Ectodermal cell (in vitro differentiated cells): Measurements from ENCODE around the gene ZBTB7C.

Experiments
- H3K27ac ChIP-seq: 2 replicates; pipeline ENCODE4 v1.7.0; 2013; ENCODE audit warnings: mild to moderate bottlenecking, low read depth, low read length; ENCODE audit not compliant: insufficient read depth, poor library complexity, severe bottlenecking
- H3K27me3 ChIP-seq: 2 replicates; pipeline ENCODE4 v1.7.0; 2013; ENCODE audit warnings: mild to moderate bottlenecking, low read length; ENCODE audit not compliant: insufficient read depth, control insufficient read depth, poor library complexity, severe bottlenecking
- H3K36me3 ChIP-seq: one replicate; pipeline ENCODE4 v1.7.0; 2013; ENCODE audit warnings: low read length; ENCODE audit not compliant: control insufficient read depth, insufficient read depth
- H3K4me1 ChIP-seq: one replicate; pipeline ENCODE4 v1.7.0; 2013; ENCODE audit warnings: low read length; ENCODE audit not compliant: control insufficient read depth, insufficient read depth
- H3K4me3 ChIP-seq: 2 replicates; pipeline ENCODE4 v1.7.0; 2013; ENCODE audit warnings: low read depth, low read length, control low read depth; ENCODE audit not compliant: insufficient read depth
- H3K9me3 ChIP-seq: 2 replicates; pipeline ENCODE4 v1.7.0; 2013; ENCODE audit warnings: mild to moderate bottlenecking, low read length, moderate library complexity; ENCODE audit not compliant: control insufficient read depth
- WGBS, 2 experiments: methylation state at CpG; one replicate each; pipeline ENCODE4 v1.1.7; 2013; ENCODE audit warnings: missing lambda C conversion rate in 2 of 2; 5-methylcytosine and 5-hydroxymethylcytosine counted together

The ZBTB7C gene

DNA sequence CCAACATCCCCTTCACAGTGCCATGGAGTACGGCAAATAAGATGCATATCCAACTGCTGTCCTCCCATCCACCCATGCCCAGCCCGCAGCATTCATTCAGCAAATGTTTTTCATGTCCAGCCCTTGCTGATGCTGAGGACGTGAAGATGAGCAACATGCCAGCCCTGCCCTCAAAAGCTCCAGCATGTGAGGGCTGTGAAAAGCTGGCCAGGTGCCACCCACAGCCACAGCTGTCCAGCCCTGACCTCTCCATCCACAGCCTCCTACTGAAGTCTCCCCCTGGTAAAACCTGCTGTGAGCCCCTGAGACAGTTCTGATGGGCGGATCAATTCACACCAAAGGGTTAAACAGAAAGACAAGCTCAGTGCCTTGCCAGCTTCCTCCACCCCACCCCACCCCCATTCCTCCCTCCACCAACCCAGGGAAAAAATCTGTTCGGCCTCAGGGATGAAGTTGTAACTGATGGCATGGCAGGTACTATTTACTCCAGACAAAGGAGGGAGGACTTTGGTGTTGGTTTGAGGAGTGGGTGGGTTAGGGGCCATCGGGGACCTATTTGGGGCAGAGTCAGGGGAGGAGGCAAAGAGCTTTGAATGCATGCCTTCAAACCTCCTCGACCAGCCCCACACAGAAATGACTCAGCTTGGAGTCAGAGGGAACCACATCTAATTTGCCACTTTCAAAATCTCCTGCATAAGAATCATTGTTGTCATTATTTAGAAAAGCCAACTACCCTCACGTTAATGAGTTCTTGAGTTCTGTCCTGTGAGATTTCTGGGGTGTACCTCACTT lies 4.3 kb downstream of the ZBTB7C start:
- Histone ChIP-seq H3K27me3 (peaks cover 43% of the 10 kb centered on the region), H3K27ac (no peak overlapping the region), H3K9me3 (no peaks in the 10 kb centered on the region), H3K4me1 (peaks cover 24% of the 10 kb centered on the region), H3K4me3 (no peak overlapping the region), H3K36me3 (no peaks in the 10 kb centered on the region)
- 44 to 48% methylated on average over 7 to 8 of the region's 8 CpGs for WGBS, 2 experiments

DNA sequence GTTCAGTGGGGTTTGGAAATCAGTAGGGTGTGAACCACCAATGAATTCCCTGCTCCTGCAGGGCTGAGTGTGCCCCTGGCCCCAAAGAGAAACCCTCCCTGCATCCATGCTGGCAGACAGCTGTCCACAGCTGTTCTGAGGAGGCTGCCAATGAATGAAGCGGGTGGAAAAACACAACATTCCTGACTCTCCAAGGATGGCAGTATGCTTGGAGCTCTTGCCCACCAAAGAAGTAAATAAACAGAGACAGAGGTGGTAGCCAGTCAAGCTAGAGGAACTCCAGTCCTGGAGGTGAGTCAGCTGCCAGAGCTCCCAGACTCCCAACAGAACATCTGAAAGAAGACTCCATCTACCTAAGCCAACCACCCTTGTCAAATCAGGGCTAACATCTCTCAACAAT lies 6.2 kb downstream of the ZBTB7C start:
- WGBS, 2 experiments, result 79 to 80% methylated on average over 1 of the region's 1 CpG
- Histone ChIP-seq H3K9me3 (no peaks in the 10 kb centered on the region), H3K4me3 (no peak overlapping the region), H3K27ac (no peak overlapping the region), H3K27me3 (peaks cover 28% of the 10 kb centered on the region), H3K36me3 (no peaks in the 10 kb centered on the region), H3K4me1 (peaks cover 19% of the 10 kb centered on the region)

DNA sequence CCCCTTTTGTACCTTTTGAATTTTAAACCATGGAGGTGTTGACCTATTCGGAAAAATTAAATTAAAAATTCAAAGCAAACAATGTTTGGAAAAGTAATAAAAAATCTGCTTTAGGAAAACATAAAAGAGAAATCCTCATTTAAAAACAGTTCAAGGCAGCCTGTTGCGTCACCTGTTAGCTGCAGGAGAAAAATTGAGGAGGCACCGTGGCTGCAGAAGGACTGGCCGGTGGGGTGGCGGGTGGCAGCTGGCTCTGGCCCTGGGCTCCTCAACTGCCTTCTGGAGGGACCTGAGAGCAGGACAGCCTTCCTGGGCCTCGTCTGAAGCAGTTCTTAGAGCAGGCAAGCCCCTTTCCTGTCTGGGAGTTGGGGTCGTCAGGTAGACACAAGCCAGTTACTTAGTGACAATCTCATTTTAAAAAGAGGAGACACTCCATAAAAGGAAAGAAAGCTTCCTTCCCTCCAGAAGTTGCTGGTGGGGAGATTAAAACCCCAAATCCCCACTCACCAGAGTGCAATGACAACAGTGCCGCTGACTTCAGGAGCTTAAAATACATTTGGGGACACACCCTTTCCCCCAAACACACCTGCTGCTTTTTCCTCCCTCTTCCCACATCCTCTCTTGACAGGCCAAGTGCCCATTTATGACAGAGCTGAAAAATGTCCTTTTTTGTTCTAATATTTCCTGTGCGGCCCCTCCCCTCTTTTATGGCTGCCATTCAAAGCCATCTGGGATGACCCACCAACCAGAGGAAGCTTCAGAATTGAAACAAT lies 9.7 kb downstream of the ZBTB7C start:
- Histone ChIP-seq H3K9me3 (no peaks in the 10 kb centered on the region), H3K4me1 (peaks cover 2% of the 10 kb centered on the region), H3K27me3 (no peaks in the 10 kb centered on the region), H3K36me3 (no peaks in the 10 kb centered on the region), H3K27ac (no peak overlapping the region), H3K4me3 (no peak overlapping the region)
- WGBS, 2 experiments, result 87 to 89% methylated on average over 8 to 9 of the region's 9 CpGs

DNA sequence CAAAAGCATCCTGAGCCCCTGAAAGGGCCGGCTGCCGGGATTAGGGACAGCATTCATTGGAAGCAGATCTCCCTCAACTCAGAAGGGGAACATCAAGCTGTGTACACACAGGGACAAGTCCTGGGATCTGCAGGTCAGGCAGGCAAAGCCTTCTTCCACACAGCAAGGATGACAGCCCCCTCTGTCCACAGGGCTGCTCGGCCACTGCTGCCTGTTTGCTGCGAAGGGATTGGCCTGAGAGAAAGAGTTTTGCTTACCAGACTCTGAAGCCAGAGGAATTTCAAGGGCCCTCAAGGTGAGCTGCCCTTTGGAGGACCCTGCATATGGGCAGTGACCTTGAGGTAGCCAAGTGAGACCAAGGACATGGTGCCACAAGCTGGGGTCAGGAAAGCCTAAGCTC lies 11.1 kb downstream of the ZBTB7C start:
- no peaks in the 10 kb centered on the region for H3K27me3 ChIP-seq
- H3K4me3 ChIP-seq, result no peak overlapping the region
- H3K9me3 ChIP-seq, result no peaks in the 10 kb centered on the region
- WGBS, 2 experiments, result 82 to 88% methylated on average over 4 of the region's 4 CpGs
- no peak overlapping the region for H3K27ac ChIP-seq
- peaks cover 10% of the 10 kb centered on the region for H3K4me1 ChIP-seq
- H3K36me3 ChIP-seq, result no peaks in the 10 kb centered on the region

DNA sequence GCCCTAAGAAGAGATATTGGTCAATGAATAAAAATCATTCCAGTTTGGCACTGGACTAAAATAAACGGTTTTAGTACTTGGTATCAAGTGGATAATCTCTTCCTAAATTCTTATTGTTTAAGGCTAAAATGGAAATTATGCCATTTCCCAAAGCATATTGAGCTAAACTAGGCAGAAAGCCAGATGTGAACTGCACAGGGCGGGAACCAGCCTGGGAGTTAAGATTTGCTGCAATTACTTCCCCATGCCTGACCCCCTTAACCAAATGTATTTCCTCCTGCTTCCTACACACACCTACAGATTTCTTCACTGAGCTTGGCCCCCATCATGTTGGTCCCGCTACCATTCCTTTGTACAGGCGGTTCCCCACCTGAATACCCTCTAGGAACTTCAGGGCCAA lies 12.2 kb downstream of the ZBTB7C start:
- H3K27ac ChIP-seq, result no peak overlapping the region
- no peaks in the 10 kb centered on the region for H3K9me3 ChIP-seq
- peaks cover 10% of the 10 kb centered on the region for H3K4me1 ChIP-seq
- no peaks in the 10 kb centered on the region for H3K27me3 ChIP-seq
- no peak overlapping the region for H3K4me3 ChIP-seq
- no peaks in the 10 kb centered on the region for H3K36me3 ChIP-seq
- 94 to 98% methylated on average over 4 of the region's 4 CpGs for WGBS, 2 experiments

DNA sequence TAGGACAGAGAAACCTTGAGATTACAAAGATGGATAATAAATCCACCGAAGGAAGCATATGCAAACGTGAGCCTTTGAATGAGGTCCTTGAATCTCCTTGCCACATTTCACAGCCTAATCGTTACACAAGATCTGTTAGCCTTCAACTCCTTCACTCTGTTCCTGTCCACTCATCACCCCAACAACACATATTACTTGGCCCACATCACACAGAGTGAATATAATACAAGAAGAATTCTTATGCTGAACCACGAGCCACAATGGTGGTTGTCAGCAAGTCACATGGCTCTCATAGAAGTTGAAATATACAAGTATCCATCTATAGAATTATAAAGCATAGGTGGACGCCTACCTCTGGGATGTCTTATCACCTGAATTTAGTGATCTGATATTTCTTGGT lies 12.6 kb downstream of the ZBTB7C start:
- Histone ChIP-seq H3K4me3 (no peak overlapping the region), H3K27ac (no peak overlapping the region), H3K36me3 (no peaks in the 10 kb centered on the region), H3K9me3 (no peaks in the 10 kb centered on the region), H3K4me1 (peaks cover 10% of the 10 kb centered on the region), H3K27me3 (no peaks in the 10 kb centered on the region)
- 90 to 95% methylated on average over 5 of the region's 5 CpGs for WGBS, 2 experiments

DNA sequence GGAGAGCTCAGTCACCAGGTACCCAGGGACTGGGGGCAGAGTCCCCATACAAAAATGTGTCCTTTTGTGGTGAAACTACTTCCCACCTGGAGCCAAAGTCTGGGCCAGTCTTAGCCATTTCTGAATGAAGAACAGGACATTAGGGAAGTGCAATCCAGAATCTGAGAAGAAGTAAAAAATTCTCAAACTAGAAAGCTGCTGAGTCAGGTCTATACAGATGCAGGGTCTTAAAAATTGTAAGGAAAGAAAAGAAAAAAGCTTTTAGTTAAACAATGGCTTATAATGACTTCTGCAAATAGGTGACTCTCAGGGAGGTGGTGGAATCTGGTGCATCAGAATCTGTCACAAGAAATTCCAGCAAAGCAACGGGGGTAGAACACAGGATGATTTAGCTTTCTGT lies 13.5 kb downstream of the ZBTB7C start:
- no peak overlapping the region for H3K4me3 ChIP-seq
- H3K9me3 ChIP-seq, result no peaks in the 10 kb centered on the region
- no peaks in the 10 kb centered on the region for H3K36me3 ChIP-seq
- no peak overlapping the region for H3K27ac ChIP-seq
- no peaks in the 10 kb centered on the region for H3K27me3 ChIP-seq
- H3K4me1 ChIP-seq, result peaks cover 10% of the 10 kb centered on the region
- WGBS, 2 experiments, result 71 to 100% methylated on average over 1 of the region's 1 CpG

DNA sequence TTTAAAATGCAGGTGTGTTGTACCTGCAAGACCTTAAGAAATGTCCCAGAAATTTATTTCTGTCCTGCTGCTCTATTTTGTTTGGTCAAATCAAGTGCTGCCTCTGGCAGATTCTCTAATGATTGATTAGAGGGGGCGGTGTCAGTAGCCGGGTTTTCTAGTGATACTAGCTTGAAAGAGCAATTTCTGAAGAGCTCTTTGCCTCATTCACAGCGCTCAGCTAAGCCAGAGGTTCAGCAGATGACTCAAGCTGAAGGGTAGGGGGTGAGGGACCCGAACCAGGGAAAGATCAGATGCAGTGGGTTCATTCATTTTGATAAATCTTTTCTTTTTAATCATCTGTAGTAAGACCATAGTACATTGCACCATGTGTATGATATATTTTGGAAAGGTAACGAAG lies 15.0 kb downstream of the ZBTB7C start:
- no peak overlapping the region for H3K4me3 ChIP-seq
- 70 to 84% methylated on average over 5 of the region's 5 CpGs for WGBS, 2 experiments
- no peaks in the 10 kb centered on the region for H3K36me3 ChIP-seq
- no peaks in the 10 kb centered on the region for H3K9me3 ChIP-seq
- no peaks in the 10 kb centered on the region for H3K27me3 ChIP-seq
- H3K4me1 ChIP-seq, result peaks cover 10% of the 10 kb centered on the region
- no peak overlapping the region for H3K27ac ChIP-seq

DNA sequence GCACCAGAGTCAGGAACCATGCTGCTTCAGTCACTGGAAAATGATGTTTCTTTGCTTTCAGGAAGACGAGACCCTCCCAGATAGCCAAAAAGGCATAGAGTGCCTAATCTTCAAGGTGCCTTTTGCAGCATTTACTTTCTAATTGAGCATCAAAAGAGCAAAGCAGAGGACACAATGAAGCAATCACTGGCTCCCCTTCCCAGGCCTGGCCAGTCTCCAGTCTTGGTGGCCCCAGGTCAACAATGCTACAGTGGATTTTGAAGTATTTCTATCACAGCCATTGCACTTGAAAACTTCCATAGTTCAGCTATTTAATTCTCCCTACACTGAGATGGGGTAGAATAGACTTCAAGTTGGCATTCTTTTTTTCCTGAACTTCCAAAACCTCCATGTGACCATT lies 15.4 kb downstream of the ZBTB7C start:
- Histone ChIP-seq H3K36me3 (no peaks in the 10 kb centered on the region), H3K27me3 (no peaks in the 10 kb centered on the region), H3K4me1 (peaks cover 10% of the 10 kb centered on the region), H3K27ac (no peak overlapping the region), H3K9me3 (no peaks in the 10 kb centered on the region), H3K4me3 (no peak overlapping the region)
- WGBS, 2 experiments, result 83 to 86% methylated on average over 1 of the region's 1 CpG

DNA sequence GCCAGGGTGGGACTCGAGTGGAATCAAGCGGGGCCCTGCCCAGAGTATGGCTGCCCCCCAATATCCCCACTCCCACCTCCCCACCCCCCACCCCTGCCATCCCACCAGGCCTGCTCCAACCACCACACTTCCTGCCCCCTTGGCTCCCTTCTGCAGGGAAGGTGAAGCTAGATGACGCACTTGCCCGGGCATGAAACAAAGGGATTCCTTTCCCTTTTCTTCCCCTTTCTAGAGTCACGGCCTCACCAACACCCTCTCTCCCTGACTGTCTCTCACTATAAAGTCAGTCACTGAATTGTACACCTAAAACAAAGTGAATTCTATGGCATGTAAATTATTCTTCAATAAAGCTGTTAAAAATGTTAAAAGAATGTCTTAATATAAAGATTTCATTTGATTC lies 16.0 kb downstream of the ZBTB7C start:
- peaks cover 10% of the 10 kb centered on the region for H3K4me1 ChIP-seq
- H3K27me3 ChIP-seq, result no peaks in the 10 kb centered on the region
- WGBS, 2 experiments, result 65 to 73% methylated on average over 5 of the region's 5 CpGs
- no peak overlapping the region for H3K27ac ChIP-seq
- H3K9me3 ChIP-seq, result no peaks in the 10 kb centered on the region
- H3K4me3 ChIP-seq, result no peak overlapping the region
- H3K36me3 ChIP-seq, result no peaks in the 10 kb centered on the region
